Progenitor cell of endocrine pancreas (in vitro differentiated cells): ENCODE results near the gene NUDCD3. TPM values are rescaled to one million over a fixed set of nuclear protein-coding genes. Genes with fewer than 3 reads are reported as not detected.

Source experiments
- DNase-seq: peaks from one replicate; pipeline ENCODE4 v3.0.0; 2021; ENCODE audit warnings: low spot score; ENCODE audit not compliant: unreplicated experiment
- H3K27ac Mint-ChIP-seq: 2 replicates; pipeline ENCODE4 v1.8.0; 2021; ENCODE audit warnings: mild to moderate bottlenecking, moderate library complexity, mixed read lengths
- H3K27me3 Mint-ChIP-seq: 2 replicates; pipeline ENCODE4 v1.8.0; 2021; ENCODE audit warnings: mixed read lengths
- H3K36me3 Mint-ChIP-seq: 2 replicates; pipeline ENCODE4 v1.8.0; 2022; ENCODE audit warnings: mixed read lengths; ENCODE audit not compliant: insufficient read depth
- H3K4me1 Mint-ChIP-seq: 2 replicates; pipeline ENCODE4 v1.8.0; 2021; ENCODE audit warnings: low read depth, mixed read lengths
- H3K4me3 Mint-ChIP-seq: 2 replicates; pipeline ENCODE4 v1.8.0; 2021; ENCODE audit warnings: low read depth, mild to moderate bottlenecking, moderate library complexity, mixed read lengths
- H3K9me3 Mint-ChIP-seq: 2 replicates; pipeline ENCODE4 v1.8.0; 2021; ENCODE audit warnings: low read depth, mixed read lengths
- CTCF ChIP-seq: fragments of 200-600 bp; sonication (generic); IDR thresholded peaks from one replicate; pipeline ENCODE4 v1.5.0; 2021; ENCODE audit warnings: antibody characterized with exemption, mild to moderate bottlenecking; ENCODE audit not compliant: unreplicated experiment
- total RNA-seq: library from RNA; stranded (reverse); gene quantifications from 2 replicates; pipeline ENCODE4 v1.2.1, GENCODE V29; 2021

The NUDCD3 gene
- total RNA-seq, 1 donor from 2014 or later: 89.0 TPM

GRCh38 chr7:44473295-44473694 is 17.2 kb downstream of the NUDCD3 start:
- Mint-ChIP-seq H3K27ac (peak overlapping the region; percentile 80), H3K4me3 (no peak overlapping the region), H3K4me1 (peaks cover 30% of the 10 kb centered on the region), H3K9me3 (no peaks in the 10 kb centered on the region), H3K27me3 (no peaks in the 10 kb centered on the region), H3K36me3 (peaks cover 9% of the 10 kb centered on the region)
- no peak for TF ChIP-seq CTCF
- DNase-seq: no peak

- Mint-ChIP-seq H3K4me1 (peaks cover 33% of the 10 kb centered on the region), H3K27ac (peak overlapping the region; percentile 80), H3K9me3 (no peaks in the 10 kb centered on the region), H3K4me3 (no peak overlapping the region), H3K36me3 (peaks cover 14% of the 10 kb centered on the region), H3K27me3 (no peaks in the 10 kb centered on the region)
- DNase-seq: no peak
- no peak for TF ChIP-seq CTCF
Observed at GRCh38 chr7:44472843-44473242, 17.6 kb downstream of the NUDCD3 start.

- no peak overlapping the region for H3K27ac Mint-ChIP-seq
- H3K4me3 Mint-ChIP-seq: no peak overlapping the region
- no peaks in the 10 kb centered on the region for H3K27me3 Mint-ChIP-seq
- H3K36me3 Mint-ChIP-seq: peaks cover 15% of the 10 kb centered on the region
- no peak for DNase-seq
- TF ChIP-seq CTCF: no peak
- H3K4me1 Mint-ChIP-seq: peaks cover 33% of the 10 kb centered on the region
- no peaks in the 10 kb centered on the region for H3K9me3 Mint-ChIP-seq
Observed at GRCh38 chr7:44471850-44472249, 18.6 kb downstream of the NUDCD3 start.

GRCh38 chr7:44471436-44471835 is 19.0 kb downstream of the NUDCD3 start:
- no peak for DNase-seq
- H3K4me1 Mint-ChIP-seq: peaks cover 33% of the 10 kb centered on the region
- H3K27ac Mint-ChIP-seq: no peak overlapping the region
- TF ChIP-seq CTCF: no peak
- H3K9me3 Mint-ChIP-seq: no peaks in the 10 kb centered on the region
- no peak overlapping the region for H3K4me3 Mint-ChIP-seq
- no peaks in the 10 kb centered on the region for H3K27me3 Mint-ChIP-seq
- peaks cover 16% of the 10 kb centered on the region for H3K36me3 Mint-ChIP-seq

- TF ChIP-seq CTCF: no peak
Observed at GRCh38 chr7:44470628-44471245, 19.7 kb downstream of the NUDCD3 start.

More at GRCh38 chr7:44470628-44471245, 19.7 kb downstream of the NUDCD3 start:
- H3K4me1 Mint-ChIP-seq: peaks cover 33% of the 10 kb centered on the region
- H3K27me3 Mint-ChIP-seq: no peaks in the 10 kb centered on the region
- no peak for DNase-seq
- no peak overlapping the region for H3K4me3 Mint-ChIP-seq
- peaks cover 16% of the 10 kb centered on the region for H3K36me3 Mint-ChIP-seq
- no peaks in the 10 kb centered on the region for H3K9me3 Mint-ChIP-seq
- no peak overlapping the region for H3K27ac Mint-ChIP-seq
